ENCODE measurements around the gene MOSPD3. TPM values are rescaled to one million over a fixed set of nuclear protein-coding genes. Genes with fewer than 3 reads are reported as not detected.

The MOSPD3 gene
- total and polyA plus RNA-seq, 2 of the 8 experiments (the other 6 are each of a cell fraction or from before 2014, with no cell fraction given): 20.7 to 21.4 TPM

DNA sequence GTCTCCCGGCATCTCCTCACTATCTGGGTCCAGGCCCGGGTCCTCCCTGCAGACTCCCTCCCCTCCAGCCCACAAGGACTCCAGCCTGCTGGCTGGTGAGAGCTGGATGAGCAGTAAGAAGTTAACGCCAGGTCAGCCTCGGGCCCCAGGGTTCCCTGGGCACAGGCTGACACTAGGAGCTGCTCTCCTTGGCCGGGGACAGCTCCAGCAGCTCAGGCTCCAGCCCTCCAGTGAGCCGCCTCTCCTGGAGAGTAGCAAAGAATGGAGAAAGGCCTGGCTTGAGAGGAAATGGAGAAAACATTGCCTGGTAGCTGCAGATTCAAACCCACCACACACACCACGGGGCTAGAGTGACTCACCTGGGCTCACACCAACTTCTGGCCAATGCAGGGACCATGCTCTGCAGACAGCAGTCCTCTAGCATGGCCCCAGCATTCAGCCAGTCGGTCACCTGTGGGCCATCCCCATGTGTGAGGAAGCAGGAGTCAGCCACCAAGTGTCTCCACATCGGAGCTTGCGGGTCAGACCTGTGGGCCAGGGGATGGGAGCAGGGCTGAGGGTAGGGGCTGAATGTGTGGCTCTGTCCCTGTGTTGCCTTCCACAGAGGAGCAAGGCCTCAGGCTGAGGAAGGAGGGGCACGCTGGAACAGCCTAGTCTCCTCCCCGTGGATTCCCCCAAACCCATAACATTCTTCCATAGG, 45.2 kb upstream of the MOSPD3 start:
- CTCF ChIA-PET (ENCODE audit: partially characterized antibody): interaction anchor here (0.7 to 12.7 kb wide), 10 partner anchors 8 to 199 kb away, joined by 3 to 341 read pairs (median 3); partner anchors contain the start of genes AGFG2, FBXO24 and LRCH4
- H2BK120ac ChIP-seq (replicated peaks; ENCODE audit: low read depth, low read length): no peak overlapping the region
- 86% methylated on average over 12 of the region's 12 CpGs; no CpG with 5 or more reads in 1 of the 2 experiments for WGBS, 2 experiments (ENCODE audit: extremely low coverage in 1 of 2, insufficient coverage in 1 of 2, insufficient read length in 1 of 2, insufficient replicate concordance in 2 of 2, low coverage in 1 of 2, low lambda C conversion rate in 2 of 2, missing lambda C conversion rate in 1 of 2)

More for the DNA sequence above, 45.2 kb upstream of the MOSPD3 start:
- Histone ChIP-seq H2AK5ac (ENCODE audit: low read depth, low read length) (0 out of 2 replicates have a peak overlapping the region, but pooled peaks have one; percentile 82), H3K9ac (replicated peaks in 1 of 4; ENCODE audit: extremely low read depth in 1 of 4, low read depth in 3 of 4, low read length in 3 of 4) (no peak overlapping the region), H3K23ac (ENCODE audit: insufficient read length) (no peak overlapping the region), H3K27me3 (replicated peaks in 1 of 4; ENCODE audit: control insufficient read depth in 3 of 4, extremely low read depth in 1 of 4, insufficient read depth in 3 of 4, low read length in 3 of 4) (peaks cover 0 to 4% (median under 1%) of the 10 kb centered on the region in 4 experiments; a peak in 1 of 7 replicates), H3K18ac (ENCODE audit: extremely low read depth, low read length) (peak overlapping the region; percentile 48; the same call in 1 of the 2 replicates), H3K79me2 (ENCODE audit: control insufficient read depth in 1 of 2, insufficient read depth in 2 of 2, low read length in 2 of 2) (no peaks in the 10 kb centered on the region), H2BK5ac (ENCODE audit: low read depth, low read length) (peak overlapping the region; percentile 75; the same call in 1 of the 2 replicates), H2BK12ac (ENCODE audit: low read depth, low read length) (peak overlapping the region; percentile 60; the same call in 1 of the 2 replicates), H3K36me3 (ENCODE audit: control insufficient read depth in 2 of 4, insufficient read depth in 4 of 4, low read length in 3 of 4) (no peaks in the 10 kb centered on the region), H4K5ac (ENCODE audit: insufficient read length, low read depth, low read length) (no peak overlapping the region), H2AFZ (ENCODE audit: low read length) (no peak overlapping the region), H3K14ac (ENCODE audit: insufficient read length) (no peak overlapping the region), H3K4me1 (replicated peaks in 1 of 4; ENCODE audit: control insufficient read depth in 3 of 4, insufficient read depth in 4 of 4, low read length in 3 of 4) (peaks cover 0 to 38% (median 25%) of the 10 kb centered on the region in 4 experiments; a peak in 6 of 7 replicates), H3K79me1 (ENCODE audit: low read depth, low read length) (peaks cover 2% of the 10 kb centered on the region; the same call in 1 of the 2 replicates), H3K56ac (replicated peaks; ENCODE audit: insufficient read length, low read depth, low read length) (no peak overlapping the region), H3K4ac (replicated peaks; ENCODE audit: insufficient read length, low read depth, low read length) (peak overlapping the region; percentile 44), H4K91ac (replicated peaks; ENCODE audit: insufficient read length, low read length) (peak overlapping the region; percentile 66), H2BK20ac (ENCODE audit: low read length) (no peak overlapping the region), H4K20me1 (replicated peaks in 1 of 2; ENCODE audit: control insufficient read depth in 1 of 2, insufficient read depth in 2 of 2, low read length in 2 of 2) (peaks cover 0 to 3% of the 10 kb centered on the region in 2 experiments), H3K9me3 (ENCODE audit: insufficient read depth in 2 of 2, low read depth in 1 of 2, low read length in 1 of 2) (no peaks in the 10 kb centered on the region), H3K27ac (ENCODE audit: low read depth, low read length) (no peak overlapping the region), H3K4me2 (ENCODE audit: insufficient read depth in 1 of 2, low read depth in 2 of 2, low read length in 2 of 2) (peak overlapping the region in 1 of 2 experiments; percentile 20; a peak in 1 of 4 replicates), H2BK15ac (ENCODE audit: low read length) (peak overlapping the region; percentile 46; the same call in 1 of the 2 replicates), H3K4me3 (ENCODE audit: extremely low read depth in 1 of 4, insufficient read depth in 2 of 4, low read depth in 3 of 4, low read length in 4 of 4) (no peak overlapping the region), H3K23me2 (ENCODE audit: low read depth, low read length) (peaks cover 8% of the 10 kb centered on the region; the same call in 1 of the 2 replicates), H4K8ac (ENCODE audit: extremely low read depth, insufficient read depth, low read length) (no peak overlapping the region)
- no peak for DNase-seq (ENCODE audit: low read depth in 1 of 2, low spot score in 2 of 2)
- no peak for TF ChIP-seq GABPA (IDR thresholded peaks at IDR 0.05; ENCODE audit: borderline replicate concordance, insufficient read depth, low read length)
- TF ChIP-seq POLR2AphosphoS5 (IDR thresholded peaks at IDR 0.05; ENCODE audit: low read depth, low read length): peak; percentile 16; the same call in 1 of the 2 replicates
- FAIRE-seq: no peak
- POLR2A ChIA-PET (ENCODE audit: partially characterized antibody): interaction anchor here (0.8 to 2.2 kb wide), 7 partner anchors 9 to 88 kb away, joined by 3 to 7 read pairs (median 4); no protein-coding TSS in a partner anchor
